Upper lobe of left lung (tissue), 4 donors: ENCODE data around the gene ADGRL3.

Experiments
- CTCF ChIP-seq, 6 experiments: fragments of 450-650 bp in 4 of 6; fragments of 200-600 bp in 2 of 6; sonication (generic) in 2 of 6; IDR thresholded peaks; one replicate each; pipeline ENCODE4 v1.5.1; 2016 to 2019; ENCODE audit warnings: antibody characterized with exemption in 6 of 6
- POLR2AphosphoS5 ChIP-seq, 2 donors: sonication (generic); formaldehyde crosslinking; IDR thresholded peaks; one replicate each; pipeline ENCODE4 v1.5.1; 2017; ENCODE audit warnings: antibody characterized with exemption in 2 of 2

DNA sequence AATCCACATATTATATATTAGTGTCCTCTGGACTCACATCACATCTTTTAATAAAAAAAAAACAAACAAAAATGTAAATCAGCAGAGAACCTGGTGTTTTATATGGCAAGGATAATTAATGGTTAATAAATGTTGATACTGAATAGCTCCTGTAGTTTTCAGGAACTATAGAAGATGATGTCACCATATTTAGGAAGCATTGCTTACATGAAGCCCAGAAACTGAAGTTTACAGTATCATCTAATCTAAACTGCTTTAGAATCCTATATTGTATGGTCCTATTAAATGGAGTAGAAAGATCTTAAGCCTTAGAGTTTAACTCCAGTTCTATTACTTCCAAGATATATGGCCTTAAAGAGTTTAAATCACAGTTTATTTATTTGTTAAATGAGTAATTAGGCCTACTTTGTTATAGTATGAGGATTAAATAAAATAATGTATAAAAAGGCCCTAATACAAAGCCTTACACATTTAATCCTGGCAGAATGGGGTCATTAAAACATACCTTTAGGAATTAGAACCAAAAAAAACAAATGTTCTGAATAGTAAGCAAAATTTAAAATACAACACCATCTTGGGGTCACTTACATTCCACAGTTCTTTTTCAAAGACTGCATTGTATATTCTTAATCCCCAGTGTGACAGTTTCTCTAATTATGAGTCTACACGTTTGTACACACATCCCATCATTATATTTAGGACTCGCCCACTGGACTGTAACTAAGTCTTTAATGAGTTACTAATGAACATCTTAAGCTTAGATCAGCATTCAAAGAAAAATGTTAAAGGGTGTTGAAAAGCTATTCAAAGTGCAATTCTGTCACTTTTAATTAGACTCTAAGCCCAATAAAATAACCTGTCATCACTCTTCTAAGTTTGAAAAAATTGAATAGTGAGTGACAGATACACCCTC is 305.9 kb downstream of the ADGRL3 start:
- no peak for TF ChIP-seq POLR2AphosphoS5 (IDR thresholded peaks at IDR 0.05)
- TF ChIP-seq CTCF (IDR thresholded peaks at IDR 0.05): no peak
